Adipose tissue (tissue), 3 donors: ENCODE data around the gene KRTAP10-3. TPM values are rescaled to one million over a fixed set of nuclear protein-coding genes. Genes with fewer than 3 reads are reported as not detected.
"Not testable (repeated sequence)": the region's sequence is repeated elsewhere in the genome, so short reads cannot be mapped to it uniquely, and the experiment has no call there.

ENCODE experiments used
- H3K27ac ChIP-seq: one replicate; pipeline ENCODE4 v1.5.1; 2013; ENCODE audit warnings: low read depth, low read length
- WGBS, 3 donors: extraction: QIAGEN DNeasy Blood & Tissue Kit; methylation state at CpG; one replicate each; pipeline ENCODE4 v1.1.7; 2013; 5-methylcytosine and 5-hydroxymethylcytosine counted together
- polyA plus RNA-seq, 3 donors: library from polyadenylated mRNA; stranded (reverse); fragments of 200-250 nt; gene quantifications; one replicate each; pipeline ENCODE4 v1.2.3, GENCODE V29; 2013
- donor health status: healthy with polysubstance abuse.
- donor health status: Bipolar disorder and iron deficiency.
- donor health status: healthy.

Gene KRTAP10-3
- polyA plus RNA-seq, 3 donors = not detected

DNA sequence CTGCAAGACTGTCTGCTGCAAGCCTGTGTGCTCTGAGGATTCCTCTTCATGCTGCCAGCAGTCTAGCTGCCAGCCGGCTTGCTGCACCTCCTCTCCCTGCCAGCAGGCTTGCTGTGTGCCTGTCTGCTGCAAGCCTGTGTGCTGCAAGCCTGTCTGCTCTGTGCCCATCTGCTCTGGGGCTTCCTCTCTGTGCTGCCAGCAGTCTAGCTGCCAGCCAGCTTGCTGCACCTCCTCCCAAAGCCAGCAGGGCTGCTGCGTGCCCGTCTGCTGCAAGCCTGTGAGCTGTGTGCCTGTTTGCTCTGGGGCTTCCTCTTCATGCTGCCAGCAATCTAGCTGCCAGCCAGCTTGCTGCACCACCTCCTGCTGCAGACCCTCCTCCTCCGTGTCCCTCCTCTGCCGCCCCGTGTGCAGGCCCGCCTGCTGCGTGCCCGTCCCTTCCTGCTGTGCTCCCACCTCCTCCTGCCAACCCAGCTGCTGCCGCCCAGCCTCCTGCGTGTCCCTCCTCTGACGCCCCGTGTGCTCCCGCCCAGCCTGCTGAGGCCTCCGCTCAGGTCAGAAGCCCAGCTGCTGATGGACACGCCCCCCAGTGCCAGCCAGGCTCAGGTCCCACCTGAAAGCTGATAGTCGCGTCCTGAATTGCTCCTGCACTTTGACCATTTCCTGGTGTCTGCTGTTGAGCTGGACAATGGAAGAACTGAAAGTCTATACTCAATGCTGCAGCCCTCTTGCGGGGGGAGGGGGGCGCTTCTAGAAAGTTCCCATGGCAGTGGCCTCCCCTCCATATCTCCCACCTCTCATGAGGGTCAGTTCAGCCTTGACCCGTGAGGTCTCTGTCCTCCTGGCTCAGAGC, 16.1 kb upstream of the KRTAP10-3 start:
- WGBS, 3 donors = 20 to 38% (median 37%) methylated on average over 21 of the region's 21 CpGs
- no peak overlapping the region for H3K27ac ChIP-seq

DNA sequence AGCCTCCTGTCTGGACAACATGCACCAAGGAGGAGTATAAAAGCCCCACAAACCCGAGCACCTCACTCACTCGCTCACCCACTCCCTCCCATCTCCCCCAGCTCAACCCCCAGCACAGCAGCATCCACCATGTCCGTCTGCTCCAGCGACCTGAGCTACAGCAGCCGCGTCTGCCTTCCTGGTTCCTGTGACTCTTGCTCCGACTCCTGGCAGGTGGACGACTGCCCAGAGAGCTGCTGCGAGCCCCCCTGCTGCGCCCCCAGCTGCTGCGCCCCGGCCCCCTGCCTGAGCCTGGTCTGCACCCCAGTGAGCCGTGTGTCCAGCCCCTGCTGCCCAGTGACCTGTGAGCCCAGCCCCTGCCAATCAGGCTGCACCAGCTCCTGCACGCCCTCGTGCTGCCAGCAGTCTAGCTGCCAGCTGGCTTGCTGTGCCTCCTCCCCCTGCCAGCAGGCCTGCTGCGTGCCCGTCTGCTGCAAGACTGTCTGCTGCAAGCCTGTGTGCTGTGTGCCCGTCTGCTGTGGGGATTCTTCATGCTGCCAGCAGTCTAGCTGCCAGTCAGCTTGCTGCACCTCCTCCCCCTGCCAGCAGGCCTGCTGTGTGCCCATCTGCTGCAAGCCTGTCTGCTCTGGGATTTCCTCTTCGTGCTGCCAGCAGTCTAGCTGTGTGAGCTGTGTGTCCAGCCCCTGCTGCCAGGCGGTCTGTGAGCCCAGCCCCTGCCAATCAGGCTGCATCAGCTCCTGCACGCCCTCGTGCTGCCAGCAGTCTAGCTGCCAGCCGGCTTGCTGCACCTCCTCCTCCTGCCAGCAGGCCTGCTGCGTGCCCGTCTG, 15.2 kb upstream of the KRTAP10-3 start, which contains the start of gene KRTAP10-4:
Gene KRTAP10-4 (plus strand): TSS at position 100 of the 827 bp plus-strand sequence. CDS start 30 bp downstream, at position 130.
- 54 to 62% (median 56%) methylated on average over 19 to 22 of the region's 25 CpGs for WGBS, 3 donors

DNA sequence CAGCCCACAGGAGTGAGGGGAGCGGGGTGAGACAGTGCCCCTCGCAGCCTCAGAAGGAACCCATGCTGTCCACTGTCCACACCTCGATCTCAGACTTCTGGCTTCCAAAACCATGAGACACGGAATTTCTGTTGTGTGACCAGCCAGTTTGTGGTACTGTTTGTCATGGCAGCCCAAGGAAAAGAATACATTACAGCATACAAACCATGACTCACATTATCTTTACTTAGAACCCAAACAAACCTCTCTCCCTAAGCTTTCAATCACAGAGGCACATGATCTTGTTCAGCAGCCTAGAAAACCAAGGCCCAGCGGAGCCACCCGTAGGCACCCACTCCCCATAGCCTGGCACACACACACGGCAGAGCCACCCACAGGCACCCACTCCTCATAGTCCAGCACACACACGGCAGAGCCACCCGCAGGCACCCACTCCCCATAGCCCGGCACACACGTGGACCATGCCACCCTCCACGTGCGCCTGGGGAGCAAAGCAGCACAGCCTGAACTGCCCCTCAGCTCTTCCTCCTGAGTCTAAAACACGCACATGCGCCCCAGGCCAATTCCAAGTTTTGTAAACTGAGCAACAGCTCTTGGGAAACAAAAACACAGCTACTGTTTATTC, 14.5 kb upstream of the KRTAP10-3 start:
- 76 to 84% (median 80%) methylated on average over 15 of the region's 15 CpGs for WGBS, 3 donors
- no peak overlapping the region for H3K27ac ChIP-seq

More for the DNA sequence above, 15.2 kb upstream of the KRTAP10-3 start, which contains the start of gene KRTAP10-4:
- H3K27ac ChIP-seq = not testable (repeated sequence)

- H3K27ac ChIP-seq = no peak overlapping the region
- 89 to 94% (median 93%) methylated on average over 40 of the region's 40 CpGs for WGBS, 3 donors
Observed at GRCh38 chr21:44571844-44572782, 13.5 kb upstream of the KRTAP10-3 start.

GRCh38 chr21:44571296-44571695, 12.7 kb upstream of the KRTAP10-3 start:
- 70 to 79% (median 76%) methylated on average over 4 of the region's 4 CpGs for WGBS, 3 donors
- H3K27ac ChIP-seq = no peak overlapping the region

GRCh38 chr21:44569861-44570517, 11.4 kb upstream of the KRTAP10-3 start:
- WGBS, 3 donors = 75 to 84% (median 81%) methylated on average over 12 of the region's 12 CpGs
- H3K27ac ChIP-seq = no peak overlapping the region

DNA sequence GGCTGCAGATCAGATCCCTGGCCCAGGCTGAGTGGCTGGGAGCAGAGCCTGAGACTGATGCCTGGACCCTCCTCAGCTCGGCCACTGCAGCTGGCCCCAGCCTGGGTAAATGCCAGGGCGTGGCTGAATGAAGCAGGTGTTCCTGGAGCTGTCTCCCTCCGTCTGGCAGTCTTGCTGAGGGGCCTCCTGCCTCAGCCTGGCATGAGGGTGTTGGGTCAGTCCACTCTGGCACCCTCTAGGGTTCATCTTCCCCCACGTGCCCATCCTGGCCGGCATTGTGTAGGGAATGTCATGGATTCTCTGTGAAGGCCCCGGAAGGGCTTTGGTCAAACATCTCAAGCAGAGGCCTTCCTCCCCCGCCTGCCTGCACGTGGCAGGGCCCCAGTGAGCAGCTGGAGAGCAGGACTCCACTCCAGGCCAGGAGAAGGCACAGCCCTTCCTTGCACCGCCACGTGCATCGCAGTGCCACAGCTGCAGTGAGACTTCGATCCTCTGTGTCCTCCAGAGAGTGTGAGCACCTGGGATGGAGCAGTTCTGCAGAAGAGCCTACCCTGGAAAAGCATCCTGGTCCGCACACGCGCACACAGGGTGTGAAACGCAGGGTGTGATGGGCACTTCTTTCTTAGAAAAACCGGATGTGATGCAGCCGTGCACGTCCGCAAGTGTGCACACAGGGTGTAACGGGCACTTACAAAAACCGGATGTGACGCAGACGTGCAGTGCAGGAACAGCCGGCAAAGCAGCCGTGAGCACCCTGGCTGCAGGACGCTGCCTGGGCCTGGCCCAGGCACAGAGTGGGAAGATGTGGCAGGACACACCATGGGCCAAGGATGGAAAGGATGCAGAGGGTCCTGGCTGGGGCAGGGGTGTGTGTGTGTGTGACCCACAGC, 10.3 kb upstream of the KRTAP10-3 start:
- 70 to 76% (median 71%) methylated on average over 27 of the region's 27 CpGs for WGBS, 3 donors
- no peak overlapping the region for H3K27ac ChIP-seq

- no peak overlapping the region for H3K27ac ChIP-seq
- WGBS, 3 donors = 65 to 71% (median 66%) methylated on average over 12 of the region's 12 CpGs
Observed at GRCh38 chr21:44568261-44568660, 9.7 kb upstream of the KRTAP10-3 start.

DNA sequence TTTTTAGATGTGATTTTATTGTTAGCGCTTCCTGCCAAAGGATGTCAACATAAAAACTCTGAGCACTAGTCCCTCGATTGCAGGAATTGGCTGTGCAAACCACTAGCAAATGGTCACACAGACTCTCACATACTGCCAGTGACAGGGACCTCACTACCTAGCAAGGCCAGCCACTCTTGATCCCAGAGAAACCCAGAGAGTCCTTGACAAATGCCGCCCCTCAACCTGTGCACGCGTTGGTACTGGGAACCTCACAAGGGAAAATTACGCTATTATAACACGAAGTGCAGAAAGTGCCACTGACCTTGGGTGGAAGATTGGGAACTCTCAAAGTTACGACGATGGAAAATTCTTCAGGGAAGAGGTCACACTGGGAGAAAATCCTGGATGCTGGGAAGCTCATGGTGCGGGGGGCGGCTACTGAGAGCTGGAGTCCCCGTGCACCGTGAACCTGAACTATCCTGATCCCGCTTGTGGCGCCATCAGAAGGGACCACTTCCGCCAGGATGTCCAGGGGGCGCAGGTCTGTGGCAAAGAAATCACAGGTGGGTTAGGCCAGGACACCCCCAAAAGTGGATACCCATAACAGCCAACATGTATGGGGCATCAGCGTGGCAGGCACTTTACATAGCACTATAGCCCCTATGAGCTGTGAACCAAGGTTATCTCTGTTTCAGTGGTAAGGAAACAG, 9.0 kb upstream of the KRTAP10-3 start:
- 89 to 92% (median 90%) methylated on average over 18 of the region's 18 CpGs for WGBS, 3 donors
- no peak overlapping the region for H3K27ac ChIP-seq

DNA sequence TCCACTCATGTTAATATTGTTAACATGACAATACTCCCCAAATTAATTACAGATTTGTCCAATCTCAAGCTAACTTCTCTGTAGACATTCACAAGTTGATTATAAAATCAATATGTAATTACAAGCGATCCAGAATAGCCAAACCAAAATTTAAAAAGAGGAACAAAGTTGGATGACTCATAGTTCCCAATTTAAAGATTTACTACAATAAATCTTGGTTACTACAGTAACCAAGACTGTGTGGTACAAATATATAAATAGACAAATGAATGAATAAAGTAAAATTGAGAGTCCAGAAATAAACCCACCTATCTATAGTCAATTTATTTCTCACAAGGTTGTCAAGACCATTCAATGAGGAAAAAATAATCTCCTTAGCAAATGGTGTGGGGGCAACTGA, 7.8 kb upstream of the KRTAP10-3 start:
- H3K27ac ChIP-seq = no peak overlapping the region
- WGBS, 3 donors = 44 to 58% (median 57%) methylated on average over 1 of the region's 1 CpG

DNA sequence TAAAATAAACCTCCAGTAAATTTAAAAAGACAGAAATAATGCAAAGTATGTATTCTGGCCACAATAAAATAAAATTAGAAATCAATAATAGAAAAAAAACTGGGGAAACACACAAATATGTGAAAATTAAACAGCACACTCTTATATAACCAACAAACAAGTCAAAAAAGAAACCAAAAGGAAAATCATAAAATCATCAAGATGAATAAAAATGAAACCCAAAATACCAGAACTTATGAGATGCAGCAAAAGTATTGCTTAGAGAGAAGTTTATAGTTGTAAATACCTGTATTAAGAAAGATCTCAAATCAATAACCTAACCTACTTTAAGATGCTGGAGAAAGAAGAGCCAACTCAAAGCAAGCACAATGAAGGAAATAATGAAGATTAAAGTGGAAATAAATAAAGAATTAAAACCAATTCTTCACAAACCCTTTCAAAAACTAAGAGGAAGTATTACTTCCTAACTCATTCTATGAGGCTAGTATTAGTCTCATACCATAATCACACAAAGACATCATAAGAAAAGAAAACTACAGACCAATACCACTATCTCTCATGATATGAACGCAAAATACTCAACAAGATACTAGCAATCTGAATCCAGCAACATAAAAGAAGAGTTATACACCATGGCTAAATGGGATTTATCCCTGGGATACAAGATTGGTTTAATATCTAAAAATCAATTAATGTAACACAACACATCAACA, 6.4 kb upstream of the KRTAP10-3 start:
- 0 to 40% (median 36%) methylated on average over 1 of the region's 1 CpG for WGBS, 3 donors
- no peak overlapping the region for H3K27ac ChIP-seq

DNA sequence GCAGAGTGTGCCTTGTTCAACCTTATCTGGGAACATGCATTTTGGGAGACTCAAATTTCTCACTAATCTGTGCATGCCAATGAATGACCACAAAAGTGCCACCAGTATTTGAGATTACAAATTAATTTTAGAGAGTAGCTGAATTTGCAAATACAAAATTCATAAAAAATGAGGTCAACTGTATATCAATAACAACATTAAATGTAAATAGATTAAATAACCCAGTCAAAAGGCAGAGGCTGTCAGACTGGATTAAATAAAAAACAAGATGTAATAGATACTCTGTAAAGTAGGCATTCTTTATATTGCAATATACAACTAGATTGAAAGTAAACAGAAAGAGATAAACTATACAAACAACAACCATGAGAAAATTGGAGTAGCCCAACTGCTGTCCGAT, 5.5 kb upstream of the KRTAP10-3 start:
- no peak overlapping the region for H3K27ac ChIP-seq
- 59 to 100% (median 95%) methylated on average over 1 of the region's 1 CpG for WGBS, 3 donors

- not testable (repeated sequence) for H3K27ac ChIP-seq
- 43 to 68% (median 55%) methylated on average over 7 to 10 of the region's 10 CpGs for WGBS, 3 donors
Observed at GRCh38 chr21:44558329-44558675, 293 bp downstream of the KRTAP10-3 start.

DNA sequence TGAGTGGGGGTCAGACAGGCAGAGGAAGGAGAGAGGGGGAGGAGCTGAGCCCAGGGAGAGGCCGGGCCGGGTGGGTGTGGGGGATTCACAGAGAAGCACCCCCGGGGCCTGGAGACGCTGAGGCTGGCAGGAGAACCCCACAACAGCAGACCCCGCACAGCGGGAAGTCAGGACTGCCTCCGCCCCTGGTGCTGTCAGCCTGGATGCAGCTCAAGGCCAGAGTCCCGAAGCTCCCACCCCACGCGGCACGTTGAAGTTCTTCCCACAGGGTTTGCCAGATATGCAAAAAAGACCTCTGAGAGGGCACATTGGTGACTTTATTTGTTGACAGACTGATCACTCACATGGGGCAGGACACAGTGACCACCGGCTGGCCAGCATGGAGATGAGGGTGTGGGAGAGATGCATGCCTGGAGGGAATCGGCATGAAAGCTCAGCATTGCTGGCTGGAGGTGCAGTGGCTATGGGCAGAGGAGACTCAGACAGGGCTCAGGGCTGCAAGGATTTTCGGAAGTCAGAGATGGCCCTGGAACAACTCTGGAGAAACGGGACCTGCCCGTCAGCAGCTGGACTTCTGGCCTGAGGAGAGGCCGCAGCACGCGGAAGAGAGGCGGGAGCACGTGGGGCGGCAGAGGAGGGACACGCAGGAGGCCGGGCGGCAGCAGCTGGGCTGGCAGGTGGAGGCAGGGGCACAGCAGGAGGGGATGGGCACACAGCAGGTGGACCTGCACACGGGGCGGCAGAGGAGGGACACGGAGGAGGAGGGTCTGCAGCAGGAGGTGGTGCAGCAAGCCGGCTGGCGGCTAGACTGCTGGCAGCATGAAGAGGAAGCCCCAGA, 885 bp downstream of the KRTAP10-3 start:
- 37 to 55% (median 52%) methylated on average over 30 of the region's 30 CpGs for WGBS, 3 donors

DNA sequence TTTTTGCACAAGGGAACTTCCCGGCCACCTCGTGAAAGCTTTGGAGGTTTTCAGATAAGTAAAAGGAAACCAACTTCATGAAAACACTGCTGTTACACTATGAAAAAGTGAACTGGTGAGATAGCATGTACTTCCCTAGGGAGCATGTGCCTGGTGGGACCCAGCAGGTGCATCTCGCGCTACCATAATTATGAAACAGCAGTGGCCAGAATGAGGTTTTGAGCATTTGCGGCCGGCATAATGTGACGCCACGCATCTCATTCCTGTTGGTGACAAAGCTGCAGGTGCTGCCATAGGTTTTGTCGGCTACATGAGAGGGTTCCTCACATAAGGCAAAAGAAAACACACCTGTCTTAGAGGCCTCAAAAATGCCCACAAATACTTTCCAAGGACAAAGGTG, 1.7 kb downstream of the KRTAP10-3 start:
- no peak overlapping the region for H3K27ac ChIP-seq
- WGBS, 3 donors = 57 to 75% (median 75%) methylated on average over 9 of the region's 9 CpGs

More for the DNA sequence above, 885 bp downstream of the KRTAP10-3 start:
- no peak overlapping the region for H3K27ac ChIP-seq
